Measurements from ENCODE around the gene CCDC85C.

GRCh38 chr14:99519931-99520421, 84.0 kb downstream of the CCDC85C start:
- TF ChIP-seq ELF4 (IDR thresholded peaks at IDR 0.05), result no peak
- no peak for TF ChIP-seq SP1 (IDR thresholded peaks at IDR 0.05)
- no peak for TF ChIP-seq TARDBP (IDR thresholded peaks at IDR 0.05)
- TF ChIP-seq NFRKB (IDR thresholded peaks at IDR 0.05), result no peak

All from HEK293T (cell line).